NCI-H460 (cell line): ENCODE measurements around the gene WRAP73. TPM values are rescaled to one million over a fixed set of nuclear protein-coding genes. Genes with fewer than 3 reads are reported as not detected.

Experiments used
- DNase-seq: peaks from one replicate; pipeline ENCODE4 v3.0.0-alpha.2; 2016; ENCODE audit warnings: low read depth; ENCODE audit errors: extremely low read depth
- total RNA-seq: library from RNA; depleted of rRNA; stranded (reverse); fragments of >200 nt; shearing (Covaris generic); gene quantifications from 2 replicates; pipeline ENCODE4 v1.2.3, GENCODE V29; 2014

Gene WRAP73
- total RNA-seq, 1 experiment from 2014 or later, result 18.2 TPM

DNA sequence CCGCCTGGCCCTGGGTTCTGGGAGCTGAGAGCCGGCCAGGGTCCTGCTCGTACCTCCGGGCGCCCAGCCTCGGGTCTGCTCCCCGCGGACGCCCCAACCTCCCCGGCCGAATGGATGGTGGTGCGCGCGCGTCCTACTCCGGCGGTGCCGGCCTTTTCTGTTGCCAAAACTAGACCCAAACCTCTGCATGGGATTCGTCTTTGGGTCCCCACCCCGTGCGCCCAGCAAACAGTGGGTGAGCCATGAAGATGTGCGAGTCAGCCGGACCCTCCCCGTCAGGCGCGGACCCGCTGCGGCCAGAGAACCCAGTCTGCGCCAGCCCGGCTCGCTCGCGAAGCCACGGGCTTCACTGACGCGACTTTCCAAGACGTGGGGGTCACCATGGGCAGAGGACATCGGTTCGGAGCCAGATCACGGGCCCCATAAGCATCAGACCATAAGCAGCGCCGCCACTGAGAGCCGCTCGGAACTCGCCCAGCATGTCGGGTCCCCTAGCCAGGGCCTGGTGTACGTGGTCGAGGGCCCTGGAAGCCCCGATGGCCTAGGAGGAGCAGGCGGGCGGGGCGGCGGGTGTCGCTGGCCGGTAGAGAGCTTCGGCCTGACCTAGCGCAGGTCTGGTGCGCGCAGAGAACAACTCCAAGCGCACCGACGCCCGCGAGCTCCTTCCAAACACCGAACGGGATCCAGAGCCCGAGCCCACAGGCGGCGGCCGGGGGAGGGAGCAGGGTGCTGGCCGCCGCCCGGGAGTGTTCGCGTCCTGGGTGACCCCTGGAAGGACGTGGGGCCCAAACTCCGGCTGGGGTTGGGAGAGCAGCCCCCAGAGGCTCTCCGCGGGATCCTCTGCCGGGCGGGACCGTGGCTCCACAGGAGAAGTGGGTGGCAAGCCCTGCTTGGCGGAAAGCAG is 1.4 kb upstream of the WRAP73 start:
- no peak for DNase-seq

DNA sequence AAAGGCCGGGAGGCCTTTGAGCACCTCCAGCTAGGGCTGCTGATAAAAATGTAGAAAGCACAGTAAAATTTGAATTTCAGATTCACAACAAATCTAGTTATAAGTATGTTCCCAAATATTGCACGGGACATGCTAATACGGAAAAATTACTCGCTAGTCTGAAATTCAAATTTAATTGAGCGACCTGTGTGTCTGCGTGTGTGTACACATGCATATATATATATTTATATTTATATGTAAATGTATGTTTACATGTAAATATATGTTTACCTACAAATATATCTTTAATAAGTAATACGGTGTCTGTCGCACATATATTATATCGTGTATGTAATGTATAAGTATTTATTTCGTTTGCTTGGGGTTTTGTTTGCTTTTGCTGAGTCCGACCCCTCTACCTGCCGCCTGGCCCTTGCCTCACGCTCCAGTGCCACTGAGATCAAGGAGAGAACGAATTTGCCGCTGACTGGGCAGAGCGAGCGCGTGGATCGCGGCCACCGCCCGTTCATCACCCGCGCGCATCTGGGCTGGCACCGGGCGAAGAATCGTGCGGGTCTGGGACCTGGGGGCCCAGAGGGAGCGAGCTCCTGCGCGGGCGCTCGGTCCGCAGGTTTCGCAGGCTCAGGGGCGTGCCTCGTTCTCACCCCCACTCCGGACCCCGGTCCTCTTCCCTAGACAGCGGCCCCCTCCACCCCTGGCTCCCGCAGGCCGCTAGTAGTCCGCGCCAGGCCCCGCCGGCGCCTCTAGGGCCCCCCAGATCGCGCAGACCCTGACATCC is 534 bp upstream of the WRAP73 start:
- no peak for DNase-seq

DNA sequence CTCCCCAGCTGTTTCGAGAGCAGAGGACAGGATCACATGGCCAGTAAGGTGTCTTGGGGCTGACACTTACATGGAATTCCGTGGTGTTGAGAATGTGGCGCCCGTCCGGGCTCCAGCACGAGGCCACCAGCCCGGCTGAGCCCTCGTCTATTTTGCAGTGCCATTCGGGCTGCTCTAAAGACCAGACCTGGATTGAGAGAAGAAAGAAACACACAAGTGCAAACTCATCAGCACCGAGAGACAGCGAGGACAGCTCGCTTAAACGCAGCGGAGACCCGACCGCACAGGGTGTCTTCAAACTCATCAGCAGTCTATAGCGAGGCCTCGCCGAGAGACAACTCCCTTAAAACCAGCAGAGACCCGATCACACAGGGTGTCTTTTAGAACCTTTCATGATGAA is 3.3 kb downstream of the WRAP73 start:
- no peak for DNase-seq

DNA sequence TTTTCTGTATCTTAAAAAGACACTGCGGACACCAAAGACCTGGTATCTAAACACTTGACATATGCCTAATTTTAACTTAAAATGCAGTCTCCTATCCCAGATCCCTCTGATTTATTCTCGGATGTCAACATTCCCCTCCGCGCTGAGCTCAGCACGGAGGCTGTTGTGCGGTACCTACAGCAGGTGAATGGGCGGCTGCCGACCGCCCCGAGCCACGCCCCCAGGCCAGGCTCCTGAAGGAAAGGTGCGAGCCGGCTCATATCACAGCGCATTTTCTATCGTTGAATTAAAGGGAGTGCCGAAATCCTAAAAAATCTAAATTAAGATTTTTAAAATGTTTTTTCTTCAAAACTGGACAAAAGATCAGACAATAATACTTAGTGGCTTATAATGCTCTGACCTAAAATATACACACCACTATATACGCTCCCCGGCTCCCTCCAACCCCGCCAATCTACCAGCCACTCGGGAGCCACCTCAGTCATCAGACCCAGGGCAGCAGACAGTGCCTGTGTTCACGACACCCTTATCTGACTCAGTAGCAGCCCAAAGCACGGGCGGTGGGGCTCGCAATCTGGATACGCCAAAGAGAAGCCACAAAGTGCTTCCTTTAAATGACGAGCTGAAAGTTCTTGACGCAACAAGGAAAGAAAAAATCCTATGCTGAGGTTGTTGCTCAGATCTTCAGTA is 4.1 kb downstream of the WRAP73 start:
- no peak for DNase-seq

DNA sequence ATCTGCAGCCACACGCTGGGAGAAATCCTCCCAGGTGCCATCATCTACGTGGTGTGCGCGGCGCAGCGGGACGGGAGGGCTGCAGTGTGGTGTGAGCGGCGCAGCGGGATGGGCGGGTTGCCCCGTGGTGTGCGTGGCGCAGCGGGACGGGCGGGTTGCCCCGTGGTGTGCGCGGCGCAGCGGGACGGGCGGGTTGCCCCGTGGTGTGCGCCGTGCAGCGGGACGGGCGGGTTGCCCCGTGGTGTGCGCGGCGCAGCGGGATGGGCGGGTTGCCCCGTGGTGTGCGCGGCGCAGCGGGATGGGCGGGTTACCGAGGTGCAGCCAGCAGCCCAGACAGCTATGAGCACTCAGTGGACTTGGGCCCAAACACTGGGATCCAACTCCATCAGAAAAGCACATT is 4.7 kb downstream of the WRAP73 start:
- DNase-seq, result no peak

DNA sequence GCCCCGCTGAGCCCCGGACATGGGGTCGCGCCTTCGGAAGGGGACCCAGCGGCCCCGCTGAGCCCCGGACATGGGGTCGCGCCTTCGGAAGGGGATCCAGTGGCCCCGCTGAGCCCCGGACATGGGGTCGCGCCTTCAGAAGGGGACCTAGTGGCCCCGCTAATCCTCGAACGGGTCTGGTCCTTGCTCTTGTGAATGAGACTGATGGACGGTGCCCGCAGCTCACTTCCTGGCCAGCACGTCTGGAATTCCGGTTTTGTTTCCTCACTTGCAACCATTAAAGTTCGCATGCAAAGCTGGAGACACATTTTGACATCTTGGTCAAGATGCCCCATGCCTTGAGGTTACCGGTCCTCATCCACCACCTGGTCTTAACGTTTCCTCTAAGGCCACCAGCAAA is 5.6 kb downstream of the WRAP73 start:
- DNase-seq, result no peak

DNA sequence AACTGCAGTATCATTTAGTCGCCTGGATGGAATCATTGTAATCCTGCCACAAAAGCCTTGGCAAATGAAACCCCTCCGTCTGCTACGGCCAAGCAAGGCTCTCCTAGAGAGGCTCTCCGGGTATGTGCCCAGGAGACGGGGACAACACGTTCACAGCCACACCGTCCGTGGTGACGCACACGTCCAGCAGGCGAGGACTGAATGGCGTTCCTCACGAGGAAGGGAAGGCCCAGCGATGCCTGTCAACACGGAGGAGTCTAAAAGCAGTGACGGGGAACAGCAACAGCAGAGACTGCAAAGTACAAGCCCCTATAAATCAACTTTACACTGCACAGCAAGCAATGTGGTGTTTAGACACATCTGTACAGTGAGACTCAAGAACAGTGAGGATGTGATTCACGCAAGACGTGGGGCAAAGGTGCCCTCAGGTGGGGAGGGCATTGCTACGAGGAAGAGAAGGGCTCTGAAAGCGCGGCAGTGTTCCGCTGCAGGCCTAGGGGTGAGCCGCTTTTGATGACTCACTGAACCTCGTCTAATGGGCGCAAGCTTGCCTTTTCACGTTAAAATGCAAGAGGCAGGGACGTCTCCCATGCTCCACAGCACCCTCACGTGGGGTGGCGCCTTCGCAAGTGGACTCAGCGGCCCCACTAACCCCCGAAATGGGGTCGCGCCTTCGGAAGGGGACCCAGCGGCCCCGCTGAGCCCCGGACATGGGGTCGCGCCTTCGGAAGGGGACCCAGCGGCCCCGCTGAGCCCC is 6.8 kb downstream of the WRAP73 start:
- no peak for DNase-seq

DNA sequence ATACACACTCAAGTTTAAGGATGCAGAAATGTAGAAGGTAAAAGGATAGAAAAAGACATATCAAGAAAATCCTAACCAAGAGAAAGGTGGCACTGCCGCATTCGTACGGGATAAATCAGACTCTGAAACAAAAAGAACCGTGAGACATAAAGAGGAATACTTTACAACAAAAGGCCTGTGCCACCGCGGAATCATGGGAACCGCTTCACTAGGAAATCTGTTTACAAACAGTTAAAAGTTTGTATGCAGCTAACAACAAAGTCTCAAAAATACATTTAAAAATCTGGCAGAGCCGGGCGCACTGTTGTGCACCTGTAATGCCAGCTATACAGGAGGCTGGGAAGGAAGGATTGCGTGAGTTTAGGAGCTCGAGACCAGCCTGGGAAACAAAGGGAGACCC is 8.1 kb downstream of the WRAP73 start:
- no peak for DNase-seq

DNA sequence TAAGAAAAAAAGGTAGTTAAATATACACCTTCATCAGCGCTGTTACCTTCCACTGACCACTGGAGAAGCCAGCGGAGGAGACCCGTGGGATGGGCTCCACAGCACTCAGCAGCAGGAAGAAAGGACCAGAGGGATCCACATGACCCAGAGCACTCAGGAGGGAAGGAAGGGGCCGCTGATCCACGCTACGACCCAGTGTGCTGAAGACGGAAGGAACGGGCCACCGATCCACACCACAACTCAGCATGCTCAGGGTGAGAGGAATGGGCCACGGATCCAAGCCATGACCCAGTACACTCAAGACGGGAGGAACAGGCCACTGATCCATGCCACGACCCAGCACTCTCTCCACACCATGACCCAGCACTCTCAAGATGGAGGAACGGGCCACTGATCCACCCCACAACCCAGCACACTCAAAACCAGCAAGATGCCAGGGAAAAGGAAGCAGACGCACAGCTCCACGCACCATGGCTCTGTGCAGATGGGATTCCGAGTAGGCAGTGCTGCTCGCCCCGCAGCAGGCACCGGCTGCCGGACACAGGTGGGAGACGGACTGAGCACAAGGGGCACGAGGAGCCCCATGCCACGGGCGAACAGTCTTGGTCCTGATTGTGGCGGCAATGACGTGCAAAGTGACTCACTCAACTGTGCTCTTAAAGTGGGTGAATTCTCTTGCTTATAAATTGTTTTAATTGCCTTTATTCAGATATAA is 8.7 kb downstream of the WRAP73 start:
- DNase-seq, result no peak

DNA sequence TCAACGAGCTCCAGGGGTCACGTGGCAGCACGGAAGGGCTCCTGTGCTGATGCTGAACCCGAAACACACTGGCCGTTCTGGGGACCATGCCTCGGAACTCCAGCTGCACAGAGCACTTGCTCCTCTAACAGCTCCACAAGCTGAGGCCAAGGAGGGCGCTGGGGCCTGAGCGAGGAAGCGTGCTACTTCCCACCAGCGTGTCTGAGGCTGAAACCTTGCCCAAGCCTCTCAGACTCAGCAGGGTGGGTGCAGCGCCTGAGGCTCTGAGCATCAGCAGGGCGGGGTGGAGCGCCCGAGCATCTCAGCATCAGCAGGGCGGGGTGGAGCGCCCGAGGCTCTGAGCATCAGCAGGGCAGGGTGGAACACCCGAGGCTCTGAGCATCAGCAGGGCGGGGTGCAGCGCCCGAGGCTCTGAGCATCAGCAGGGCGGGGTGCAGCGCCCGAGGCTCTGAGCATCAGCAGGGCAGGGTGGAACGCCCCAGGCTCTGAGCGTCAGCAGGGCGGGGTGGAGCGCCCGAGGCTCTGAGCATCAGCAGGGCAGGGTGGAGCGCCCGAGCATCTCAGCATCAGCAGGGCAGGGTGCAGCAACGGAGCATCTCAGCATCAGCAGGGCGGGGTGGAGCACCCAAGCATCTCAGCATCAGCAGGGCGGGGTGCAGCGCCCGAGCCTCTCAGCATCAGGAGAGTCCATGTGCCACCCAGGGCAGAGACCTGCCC is 9.6 kb downstream of the WRAP73 start:
- DNase-seq, result no peak

DNA sequence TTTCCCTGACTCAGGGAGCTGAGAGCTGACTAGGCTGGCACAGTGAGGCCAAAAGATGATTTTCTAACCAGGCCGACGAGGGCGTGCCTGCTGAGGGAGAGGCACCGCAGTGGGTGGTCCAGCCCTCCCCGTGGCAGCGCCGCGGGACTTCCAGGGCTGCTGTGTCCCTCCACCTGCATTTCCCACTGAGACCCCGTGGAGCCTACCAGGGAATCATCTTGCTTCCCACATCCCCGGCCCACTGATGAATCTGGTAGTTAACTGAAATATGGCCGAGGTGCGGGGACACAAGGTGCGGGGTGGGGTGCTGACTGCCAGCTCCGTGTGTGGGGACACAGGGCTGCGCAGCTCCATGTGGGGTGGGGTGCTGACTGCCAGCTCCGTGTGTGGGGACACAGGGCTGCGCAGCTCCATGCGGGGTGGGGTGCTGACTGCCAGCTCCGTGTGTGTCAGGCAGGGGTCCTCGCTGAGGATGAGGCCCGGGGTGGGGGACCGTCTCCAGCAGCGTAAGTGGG is 10.4 kb downstream of the WRAP73 start:
- no peak for DNase-seq

DNA sequence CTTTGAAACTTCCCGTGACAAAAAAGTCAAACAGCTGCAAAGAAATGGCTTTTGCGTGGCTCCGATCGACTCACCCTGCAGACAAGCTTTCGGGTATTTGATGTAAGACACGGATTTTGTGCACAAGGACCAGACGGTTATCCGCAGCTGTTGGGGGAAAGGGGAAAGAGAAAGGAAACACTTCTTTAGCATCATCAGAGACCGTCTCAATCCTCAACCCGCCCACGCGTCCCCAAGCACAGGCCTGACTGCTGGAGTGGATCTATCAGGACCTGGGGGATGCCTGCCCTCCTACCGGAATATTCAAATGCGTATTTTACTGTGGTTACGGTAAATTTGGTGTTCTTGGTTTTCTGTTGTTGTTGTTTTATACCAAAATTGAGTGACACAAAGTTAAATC is 11.2 kb downstream of the WRAP73 start:
- no peak for DNase-seq

DNA sequence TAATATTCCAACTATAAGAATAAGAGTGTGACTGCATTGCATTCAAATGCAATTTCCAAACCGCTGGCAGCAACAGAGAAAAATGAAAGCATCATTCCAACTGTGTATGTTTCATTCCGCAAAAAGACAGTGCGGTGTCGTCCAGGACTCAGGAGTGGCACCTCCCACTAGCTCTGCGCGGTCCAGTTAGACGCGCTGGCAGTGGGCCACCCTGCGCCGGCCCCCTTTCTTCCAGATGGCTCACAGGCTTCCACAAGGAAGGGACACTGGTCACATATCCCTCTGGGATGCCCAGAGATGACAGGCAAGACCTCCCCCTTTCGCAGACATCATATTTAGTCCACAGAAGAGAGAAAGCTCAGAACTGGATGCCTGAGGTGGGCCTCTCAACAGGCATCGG is 11.9 kb downstream of the WRAP73 start:
- DNase-seq, result no peak

DNA sequence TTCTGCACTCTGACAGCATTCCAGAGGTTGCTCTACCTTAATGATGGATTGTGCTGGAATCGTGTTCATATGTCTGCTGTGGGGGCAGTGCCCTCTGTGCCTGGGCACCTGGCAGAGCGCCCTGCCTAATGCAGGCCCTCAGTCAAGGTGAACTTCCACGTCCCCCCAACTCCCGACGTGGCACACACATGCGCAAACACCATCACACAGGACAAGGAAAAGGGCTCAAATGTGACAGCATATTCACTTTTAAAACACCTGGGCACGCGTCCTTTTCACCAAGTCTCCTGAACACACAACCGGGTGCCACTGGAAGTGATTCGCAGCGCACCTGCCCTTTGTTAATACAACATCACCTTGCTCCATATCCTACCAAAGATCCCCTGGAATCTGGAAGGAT is 13.4 kb downstream of the WRAP73 start:
- no peak for DNase-seq

DNA sequence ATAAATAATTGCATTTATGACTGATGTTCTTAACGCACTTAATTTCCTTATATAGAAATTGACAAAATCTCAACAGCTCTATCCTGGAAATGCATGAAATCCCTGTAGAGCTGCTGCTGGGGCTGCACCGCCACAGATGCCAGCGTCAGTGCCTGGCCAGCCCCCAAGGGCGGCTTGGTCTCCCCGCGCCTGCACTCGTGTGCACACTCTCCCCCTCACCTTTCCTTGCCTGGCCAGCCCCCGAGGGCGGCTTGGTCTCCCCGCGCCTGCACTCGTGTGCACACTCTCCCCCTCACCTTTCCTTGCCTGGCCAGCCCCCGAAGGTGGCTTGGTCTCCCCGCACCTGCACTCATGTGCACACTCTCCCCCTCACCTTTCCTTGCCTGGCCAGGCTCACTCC is 13.8 kb downstream of the WRAP73 start:
- DNase-seq, result no peak

DNA sequence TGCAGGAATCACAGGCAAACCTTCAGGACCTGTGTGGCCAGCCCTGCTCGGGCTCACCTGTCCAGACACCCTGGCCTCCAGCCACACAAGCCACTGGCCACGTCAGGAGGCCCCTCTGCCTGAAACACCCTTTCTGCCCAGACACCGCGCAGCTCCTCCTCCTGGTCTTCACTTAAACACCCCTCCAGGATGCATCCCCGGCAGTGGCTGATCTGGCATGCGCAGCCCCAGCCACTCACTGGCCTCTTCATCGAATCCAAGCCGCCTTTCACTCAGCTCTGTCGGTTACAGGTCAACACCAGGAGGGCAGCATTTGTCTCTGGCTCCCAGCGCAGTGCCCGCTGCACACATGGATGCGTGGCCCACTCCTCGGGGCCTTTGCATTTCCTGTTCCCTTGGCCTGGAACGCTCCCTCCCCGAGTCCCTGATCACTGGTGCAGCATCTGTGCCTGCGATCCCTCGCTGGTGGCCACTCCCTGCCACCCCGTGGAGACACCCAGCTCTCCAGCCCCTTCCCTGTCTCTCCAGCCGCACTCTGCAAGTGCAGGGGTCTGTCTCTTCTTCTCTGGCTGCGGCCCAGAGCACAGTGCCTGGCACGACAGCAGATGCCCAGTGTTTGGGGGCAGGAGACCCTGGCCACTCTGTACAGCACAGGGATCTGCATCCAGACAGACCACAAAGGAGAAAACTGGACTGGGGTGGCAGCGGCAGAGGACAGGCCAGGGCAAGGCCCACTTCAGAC is 15.7 kb downstream of the WRAP73 start:
- no peak for DNase-seq

DNA sequence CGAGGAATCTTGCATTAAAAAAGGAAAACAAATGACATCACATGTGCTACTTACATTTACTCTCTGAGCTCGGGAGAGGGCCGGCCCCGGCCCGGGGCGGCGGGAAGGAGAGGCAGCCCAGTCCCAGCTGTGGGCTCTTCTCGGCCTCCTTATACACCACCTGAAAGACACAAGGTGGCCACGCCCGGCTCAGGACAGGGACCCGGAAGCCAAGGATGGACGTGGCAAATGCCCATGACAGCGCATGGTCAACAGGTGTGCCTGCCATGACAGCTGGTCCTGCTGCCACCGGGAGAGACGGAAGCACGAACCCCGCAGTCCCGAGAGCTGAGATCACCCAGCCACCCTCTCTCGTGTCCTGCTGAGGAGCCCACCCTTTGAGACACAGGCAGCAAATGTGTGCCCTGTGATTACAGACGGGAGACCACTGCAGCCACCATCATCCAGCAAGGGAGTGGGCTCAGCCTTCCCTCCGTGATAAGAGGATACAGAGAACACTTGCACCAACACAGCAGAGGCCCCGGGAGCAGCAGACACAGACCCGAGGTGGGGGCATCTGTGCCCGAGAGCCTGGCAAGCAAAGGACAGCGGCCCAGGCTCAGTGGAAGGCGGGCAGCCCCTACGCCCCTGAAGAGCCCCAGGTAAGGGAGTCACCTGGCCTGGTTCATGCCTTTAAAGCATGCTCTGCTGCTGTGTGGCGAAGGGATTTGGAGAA is 16.4 kb downstream of the WRAP73 start:
- no peak for DNase-seq
